OCI-LY1 (cell line): ENCODE measurements around the gene CEMIP.

Experiments
- H2AFZ ChIP-seq: fragments of 200-600 bp; sonication (generic), shearing (Covaris generic); 2 replicates; pipeline ENCODE4 v1.6.0; 2014; ENCODE audit warnings: antibody characterized with exemption, mild to moderate bottlenecking, low read length
- H3F3A ChIP-seq: fragments of 200-600 bp; sonication (generic), shearing (Covaris generic); 2 replicates; pipeline ENCODE4 v1.6.0; 2014; ENCODE audit warnings: mild to moderate bottlenecking, antibody characterized with exemption, low read length, moderate library complexity; ENCODE audit not compliant: insufficient read depth
- H3K27ac ChIP-seq: fragments of 200-600 bp; sonication (generic); 2 replicates; pipeline ENCODE4 v1.5.1; 2014; ENCODE audit warnings: low read length, mixed run types, mild to moderate bottlenecking, low read depth; ENCODE audit not compliant: poor library complexity, severe bottlenecking
- H3K27me3 ChIP-seq: fragments of 200-600 bp; sonication (generic); 2 replicates; pipeline ENCODE4 v1.6.0; 2014; ENCODE audit warnings: antibody characterized with exemption, mild to moderate bottlenecking, low read length, moderate library complexity; ENCODE audit not compliant: insufficient read depth
- H3K36me3 ChIP-seq: fragments of 200-600 bp; sonication (generic); 2 replicates; pipeline ENCODE4 v1.6.1; 2014; ENCODE audit warnings: mild to moderate bottlenecking, antibody characterized with exemption, low read length, moderate library complexity, mixed read lengths; ENCODE audit not compliant: insufficient read depth
- H3K4me1 ChIP-seq: fragments of 200-600 bp; sonication (generic); 2 replicates; pipeline ENCODE4 v1.5.1; 2014; ENCODE audit warnings: mild to moderate bottlenecking, low read length, moderate library complexity; ENCODE audit not compliant: insufficient read depth, severe bottlenecking
- H3K4me2 ChIP-seq: fragments of 200-600 bp; sonication (generic), shearing (Covaris generic); 2 replicates; pipeline ENCODE4 v1.6.1; 2014; ENCODE audit warnings: low read length
- H3K4me3 ChIP-seq: fragments of 200-600 bp; sonication (generic); 2 replicates; pipeline ENCODE4 v1.5.1; 2014; ENCODE audit warnings: low read length, low read depth, mild to moderate bottlenecking, mixed read lengths; ENCODE audit not compliant: poor library complexity, severe bottlenecking
- H3K79me2 ChIP-seq: fragments of 200-600 bp; shearing (Covaris generic); 2 replicates; pipeline ENCODE4 v1.6.1; 2016; ENCODE audit warnings: mixed run types, low read length, mixed read lengths; ENCODE audit not compliant: insufficient read depth
- H3K9ac ChIP-seq: fragments of 200-600 bp; sonication (generic), shearing (Covaris generic); 2 replicates; pipeline ENCODE4 v1.6.1; 2014; ENCODE audit warnings: mild to moderate bottlenecking, low read length, mixed read lengths
- H3K9me2 ChIP-seq: fragments of 200-600 bp; sonication (generic), shearing (Covaris generic); 2 replicates; pipeline ENCODE4 v1.6.1; 2014; ENCODE audit warnings: low read depth, mild to moderate bottlenecking, low read length, mixed read lengths
- H3K9me3 ChIP-seq: fragments of 200-600 bp; shearing (Covaris generic); 2 replicates; pipeline ENCODE4 v1.6.1; 2014; ENCODE audit warnings: low read length, mixed read lengths
- H4K20me1 ChIP-seq: fragments of 200-600 bp; sonication (generic), shearing (Covaris generic); 2 replicates; pipeline ENCODE4 v1.6.0; 2016; ENCODE audit warnings: mild to moderate bottlenecking, low read length; ENCODE audit not compliant: insufficient read depth
- CTCF ChIP-seq: fragments of 200-600 bp; sonication (generic), shearing (Covaris generic); IDR thresholded peaks from 2 replicates; pipeline ENCODE4 v1.5.1; 2017; ENCODE audit warnings: mild to moderate bottlenecking, antibody characterized with exemption, low read length, moderate library complexity, mixed read lengths
- EZH2 ChIP-seq: fragments of 200-600 bp; sonication (generic), shearing (Covaris generic); IDR thresholded peaks from 2 replicates; pipeline ENCODE4 v1.8.0; 2017; ENCODE audit warnings: borderline replicate concordance, mixed run types, mild to moderate bottlenecking, antibody characterized with exemption, low read length, moderate library complexity, mixed read lengths

CEMIP gene

GRCh38 chr15:80929689-80930088 lies 150.5 kb downstream of the CEMIP start:
- no peak overlapping the region for H3K9ac ChIP-seq
- no peak overlapping the region for H3K4me3 ChIP-seq
- H3K79me2 ChIP-seq, result no peaks in the 10 kb centered on the region
- TF ChIP-seq EZH2 (no peak), CTCF (no peak)
- H2AFZ ChIP-seq, result no peak overlapping the region
- no peaks in the 10 kb centered on the region for H3K27me3 ChIP-seq
- no peaks in the 10 kb centered on the region for H3K36me3 ChIP-seq
- H3K4me2 ChIP-seq, result no peak overlapping the region
- H3K9me3 ChIP-seq, result no peaks in the 10 kb centered on the region
- no peaks in the 10 kb centered on the region for H4K20me1 ChIP-seq
- H3K9me2 ChIP-seq, result no peaks in the 10 kb centered on the region
- no peak overlapping the region for H3K27ac ChIP-seq
- H3K4me1 ChIP-seq, result no peaks in the 10 kb centered on the region
- no peaks in the 10 kb centered on the region for H3F3A ChIP-seq

GRCh38 chr15:80931191-80931590 lies 152.0 kb downstream of the CEMIP start:
- Histone ChIP-seq H3F3A (no peaks in the 10 kb centered on the region), H4K20me1 (no peaks in the 10 kb centered on the region), H3K9me3 (no peaks in the 10 kb centered on the region), H3K79me2 (no peaks in the 10 kb centered on the region), H3K9me2 (no peaks in the 10 kb centered on the region), H3K36me3 (no peaks in the 10 kb centered on the region), H2AFZ (no peak overlapping the region), H3K27me3 (no peaks in the 10 kb centered on the region), H3K9ac (no peak overlapping the region), H3K4me2 (no peak overlapping the region), H3K27ac (no peak overlapping the region), H3K4me1 (no peaks in the 10 kb centered on the region), H3K4me3 (no peak overlapping the region)
- no peak for TF ChIP-seq EZH2
- TF ChIP-seq CTCF, result no peak

GRCh38 chr15:80931721-80932512 lies 152.7 kb downstream of the CEMIP start:
- Histone ChIP-seq H3K27me3 (no peaks in the 10 kb centered on the region), H4K20me1 (no peaks in the 10 kb centered on the region), H2AFZ (no peak overlapping the region), H3K27ac (no peak overlapping the region), H3K4me1 (no peaks in the 10 kb centered on the region), H3F3A (no peaks in the 10 kb centered on the region), H3K9me2 (no peaks in the 10 kb centered on the region), H3K4me2 (no peak overlapping the region), H3K79me2 (no peaks in the 10 kb centered on the region), H3K4me3 (no peak overlapping the region), H3K36me3 (no peaks in the 10 kb centered on the region), H3K9ac (no peak overlapping the region), H3K9me3 (no peaks in the 10 kb centered on the region)
- TF ChIP-seq CTCF, result no peak
- no peak for TF ChIP-seq EZH2
